ENCODE results near the gene NLN. TPM values are rescaled to one million over a fixed set of nuclear protein-coding genes. Genes with fewer than 3 reads are reported as not detected.

Gene NLN
- total and polyA plus RNA-seq, 2 of the 4 experiments (the other 2 are of a cell fraction): 19.1 to 37.1 TPM

DNA sequence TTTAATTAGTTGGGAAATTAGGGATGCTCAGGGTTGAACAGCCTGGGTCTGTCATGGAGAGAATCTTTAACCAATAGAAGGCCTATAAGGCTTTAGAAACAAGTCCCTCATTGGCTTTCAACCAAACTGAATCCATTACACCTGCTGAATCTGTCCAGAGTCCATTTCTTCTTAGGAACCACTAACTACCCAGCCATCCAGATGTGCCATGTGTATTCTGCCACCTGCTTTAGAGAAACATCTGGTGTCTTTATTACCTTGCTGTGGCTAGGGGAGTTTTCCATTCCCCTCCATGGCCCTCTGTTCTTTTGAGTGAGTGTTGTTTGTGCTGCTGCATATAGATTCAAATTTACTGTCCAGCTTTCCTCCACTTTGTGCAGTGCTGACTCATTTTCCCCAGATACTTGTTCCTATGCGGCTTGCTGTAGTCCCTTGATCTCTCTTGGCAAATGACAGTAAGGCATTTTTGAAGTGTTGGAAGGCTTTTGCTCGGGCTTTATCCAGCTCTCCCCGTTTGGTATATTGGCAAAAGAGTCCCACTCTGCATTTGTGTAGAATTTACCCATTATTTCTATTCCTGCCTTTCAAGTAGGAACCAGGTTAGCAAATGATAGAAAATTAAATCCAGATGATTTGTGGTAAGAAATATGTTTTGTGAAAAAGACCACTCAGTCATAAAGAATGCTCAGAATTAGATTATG, 54.6 kb downstream of the NLN start:
- 0 out of 2 replicates have a peak overlapping the region, but pooled peaks have one; percentile 16 for H2BK120ac ChIP-seq (ENCODE audit: low read depth, low read length)
- dilution Hi-C loops (cut with HindIII; ENCODE audit: low sequenced_read_pairs, unreplicated experiment) (no loop called here), intact Hi-C loops (cut with micrococcal nuclease) (no loop called here), in situ Hi-C loops (cut with MboI; ENCODE audit: low sequenced_read_pairs) (no loop called here)
- H3K4ac ChIP-seq (ENCODE audit: low read depth, low read length): no peak overlapping the region; the same call in 1 of the 2 replicates
- peaks cover 5% of the 10 kb centered on the region for H3K36me3 ChIP-seq (ENCODE audit: control insufficient read depth, insufficient read depth, low read length)
- ChIA-PET POLR2A (ENCODE audit: unreplicated experiment) (no interaction called here), CTCF (no interaction called here)
- H4K8ac ChIP-seq (ENCODE audit: low read depth in 2 of 2, low read length in 2 of 2): peak overlapping the region in 1 of 2 experiments; percentile 23; a peak in 1 of 4 replicates
- peaks cover 10% of the 10 kb centered on the region for H3K9me1 ChIP-seq (ENCODE audit: insufficient read depth, low read length)
- H2AK5ac ChIP-seq (ENCODE audit: low read depth, low read length): peak overlapping the region; percentile 25; the same call in 1 of the 2 replicates
- H3K79me1 ChIP-seq (ENCODE audit: low read depth in 1 of 2, low read length in 2 of 2): peaks cover 7 to 28% of the 10 kb centered on the region in 2 experiments
- BruUV-seq (replicated peaks): no TSS peak
- peak overlapping the region; percentile 44; the same call in 1 of the 2 replicates for H3K23ac ChIP-seq (ENCODE audit: low read depth, low read length)
- H3K18ac ChIP-seq (ENCODE audit: low read depth, low read length): peak overlapping the region; percentile 61; the same call in 1 of the 2 replicates
- no peak overlapping the region for H2AFZ ChIP-seq (replicated peaks; ENCODE audit: low read length, poor library complexity)
- no peak overlapping the region for H2AK9ac ChIP-seq (replicated peaks; ENCODE audit: low read depth, low read length, poor library complexity)
- H4K5ac ChIP-seq (ENCODE audit: low read depth, low read length): no peak overlapping the region
- peak; percentile 76 for ATAC-seq (ENCODE audit: low read depth)
- no peaks in the 10 kb centered on the region for H4K20me1 ChIP-seq (ENCODE audit: insufficient read depth, low read length)
- TF ChIP-seq RAD21 (IDR thresholded peaks at IDR 0.05; ENCODE audit: low read length) (no peak), FOS (IDR thresholded peaks at IDR 0.05; ENCODE audit: low read depth, low read length) (peak; percentile 16; the same call in 1 of the 2 replicates)
- TF ChIP-seq, protein P1, sequence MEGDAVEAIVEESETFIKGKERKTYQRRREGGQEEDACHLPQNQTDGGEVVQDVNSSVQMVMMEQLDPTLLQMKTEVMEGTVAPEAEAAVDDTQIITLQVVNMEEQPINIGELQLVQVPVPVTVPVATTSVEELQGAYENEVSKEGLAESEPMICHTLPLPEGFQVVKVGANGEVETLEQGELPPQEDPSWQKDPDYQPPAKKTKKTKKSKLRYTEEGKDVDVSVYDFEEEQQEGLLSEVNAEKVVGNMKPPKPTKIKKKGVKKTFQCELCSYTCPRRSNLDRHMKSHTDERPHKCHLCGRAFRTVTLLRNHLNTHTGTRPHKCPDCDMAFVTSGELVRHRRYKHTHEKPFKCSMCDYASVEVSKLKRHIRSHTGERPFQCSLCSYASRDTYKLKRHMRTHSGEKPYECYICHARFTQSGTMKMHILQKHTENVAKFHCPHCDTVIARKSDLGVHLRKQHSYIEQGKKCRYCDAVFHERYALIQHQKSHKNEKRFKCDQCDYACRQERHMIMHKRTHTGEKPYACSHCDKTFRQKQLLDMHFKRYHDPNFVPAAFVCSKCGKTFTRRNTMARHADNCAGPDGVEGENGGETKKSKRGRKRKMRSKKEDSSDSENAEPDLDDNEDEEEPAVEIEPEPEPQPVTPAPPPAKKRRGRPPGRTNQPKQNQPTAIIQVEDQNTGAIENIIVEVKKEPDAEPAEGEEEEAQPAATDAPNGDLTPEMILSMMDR (conservative IDR thresholded peaks at IDR 0.05; ENCODE audit: low read depth, low read length): no peak
- no CpG with 5 or more reads among the region's 3 CpGs for WGBS, 2 experiments (ENCODE audit: extremely low coverage in 2 of 2, insufficient read length in 1 of 2)
- H4K91ac ChIP-seq (ENCODE audit: insufficient read depth, low read depth, low read length): peak overlapping the region; percentile 18; the same call in 1 of the 2 replicates
- H3K4me2 ChIP-seq (ENCODE audit: low read depth, low read length): peak overlapping the region; percentile 77; the same call in 1 of the 2 replicates
- no peaks in the 10 kb centered on the region for H3K27me3 ChIP-seq (ENCODE audit: control insufficient read depth, insufficient read depth, low read length)
- H3K14ac ChIP-seq (replicated peaks; ENCODE audit: low read depth, low read length): 0 out of 2 replicates have a peak overlapping the region, but pooled peaks have one; percentile 29
- no peaks in the 10 kb centered on the region for H3K9me3 ChIP-seq (ENCODE audit: control insufficient read depth, insufficient read depth, low read length)
- H3K9ac ChIP-seq (ENCODE audit: low read depth, low read length): no peak overlapping the region
- H3K4me3 ChIP-seq (ENCODE audit: insufficient read depth, low read depth, low read length): no peak overlapping the region
- H2BK20ac ChIP-seq (ENCODE audit: low read depth, low read length): 0 out of 2 replicates have a peak overlapping the region, but pooled peaks have one; percentile 37
- H3K4me1 ChIP-seq (ENCODE audit: control insufficient read depth, insufficient read depth, low read length): peaks cover 16% of the 10 kb centered on the region
- H2BK15ac ChIP-seq (ENCODE audit: low read depth, low read length): no peak overlapping the region
- H2BK5ac ChIP-seq (ENCODE audit: low read depth, low read length, poor library complexity, severe bottlenecking): peak overlapping the region; percentile 43
- DNase-seq: peak; percentile 70
- H3K56ac ChIP-seq (ENCODE audit: extremely low read depth, insufficient read depth, low read length): no peak overlapping the region
- no peak overlapping the region for H3K27ac ChIP-seq (ENCODE audit: insufficient read depth, low read length)
